PC-9 (cell line): ENCODE results near the gene CPA5. TPM values are rescaled to one million over a fixed set of nuclear protein-coding genes. Genes with fewer than 3 reads are reported as not detected.

Source experiments
- BruUV-seq: library from RNA; stranded (reverse); fragments of 400-500 nt; replicated peaks from 2 replicates; lab custom pipeline; 2021; lab: Mats Ljungman, UMichigan
- CTCF ChIA-PET: fragments of 300-600 bp; sonication (Branson Sonifier 250); formaldehyde crosslinking; loops from one replicate; lab custom pipeline; 2022; ENCODE audit warnings: antibody characterized with exemption; lab: Charles Lee
- POLR2A ChIA-PET: fragments of 300-600 bp; sonication (Branson Sonifier 250); formaldehyde crosslinking; loops from one replicate; lab custom pipeline; 2022; ENCODE audit warnings: antibody characterized with exemption; ENCODE audit not compliant: unreplicated experiment; lab: Charles Lee
- DNase-seq, 2 experiments: peaks; one replicate each; pipeline versions ENCODE4 v3.0.0 to v3.0.0-alpha.2; 2015 to 2022; ENCODE audit warnings: mixed read lengths in 1 of 2
- H2AFZ ChIP-seq: fragments of 200-600 bp; sonication (generic); 2 replicates; pipeline ENCODE4 v1.8.1; 2017; ENCODE audit warnings: antibody characterized with exemption
- H3F3A ChIP-seq: fragments of 200-600 bp; sonication (generic); 2 replicates; pipeline ENCODE4 v1.8.1; 2017; ENCODE audit warnings: antibody characterized with exemption, mild to moderate bottlenecking, low read depth; ENCODE audit not compliant: insufficient read depth
- H3K27ac ChIP-seq: fragments of 200-600 bp; sonication (generic); 2 replicates; pipeline ENCODE4 v1.6.1; 2016; ENCODE audit warnings: mixed run types
- H3K27me3 ChIP-seq: fragments of 200-600 bp; sonication (generic); 2 replicates; pipeline ENCODE4 v1.6.1; 2016; ENCODE audit warnings: low read depth, mixed run types; ENCODE audit not compliant: insufficient read depth
- H3K36me3 ChIP-seq: fragments of 200-600 bp; sonication (generic); 2 replicates; pipeline ENCODE4 v1.6.1; 2016; ENCODE audit warnings: low read depth, mixed run types
- H3K4me1 ChIP-seq: fragments of 200-600 bp; sonication (generic); replicated peaks from 2 replicates; pipeline ENCODE4 v1.6.1; 2016; ENCODE audit warnings: mixed run types; ENCODE audit not compliant: insufficient read depth
- H3K4me2 ChIP-seq: fragments of 200-600 bp; sonication (generic); 2 replicates; pipeline ENCODE4 v1.6.1; 2017; ENCODE audit warnings: mixed run types
- H3K4me3 ChIP-seq: fragments of 200-600 bp; sonication (generic); 2 replicates; pipeline ENCODE4 v1.6.1; 2016; ENCODE audit warnings: mixed run types
- H3K79me2 ChIP-seq: fragments of 200-600 bp; sonication (generic); 2 replicates; pipeline ENCODE4 v1.6.1; 2017; ENCODE audit warnings: low read depth, mixed run types
- H3K9me2 ChIP-seq: fragments of 200-600 bp; sonication (generic); 2 replicates; pipeline ENCODE4 v1.8.1; 2017; ENCODE audit warnings: mild to moderate bottlenecking; ENCODE audit not compliant: insufficient read depth
- H3K9me3 ChIP-seq: fragments of 200-600 bp; sonication (generic); 2 replicates; pipeline ENCODE4 v1.8.1; 2016; ENCODE audit warnings: low read depth; ENCODE audit not compliant: insufficient read depth
- H4K20me1 ChIP-seq: fragments of 200-600 bp; sonication (generic); 2 replicates; pipeline ENCODE4 v1.8.1; 2017; ENCODE audit not compliant: insufficient read depth
- EZH2 ChIP-seq: fragments of 200-600 bp; sonication (generic); IDR thresholded peaks from 2 replicates; pipeline ENCODE4 v1.8.0; 2017; ENCODE audit warnings: antibody characterized with exemption, low read depth
- intact Hi-C: fragments of 100-400 bp; cut with micrococcal nuclease; formaldehyde crosslinking; loops from one replicate; pipeline ENCODE4 v1.10.0; 2022; ENCODE audit not compliant: unreplicated experiment
- total RNA-seq: library from RNA; stranded (reverse); gene quantifications from 2 replicates; pipeline ENCODE4 v1.2.3, GENCODE V29; 2021
- TF ChIP-seq, protein P1 (sequence below): fragments of 200-600 bp; sonication (generic); conservative IDR thresholded peaks from 2 replicates; pipeline ENCODE4 v1.6.1; 2017; ENCODE audit warnings: mixed run types, antibody characterized with exemption, mild to moderate bottlenecking, moderate library complexity

The CPA5 gene
- total RNA-seq, 1 experiment from 2014 or later, result not detected

DNA sequence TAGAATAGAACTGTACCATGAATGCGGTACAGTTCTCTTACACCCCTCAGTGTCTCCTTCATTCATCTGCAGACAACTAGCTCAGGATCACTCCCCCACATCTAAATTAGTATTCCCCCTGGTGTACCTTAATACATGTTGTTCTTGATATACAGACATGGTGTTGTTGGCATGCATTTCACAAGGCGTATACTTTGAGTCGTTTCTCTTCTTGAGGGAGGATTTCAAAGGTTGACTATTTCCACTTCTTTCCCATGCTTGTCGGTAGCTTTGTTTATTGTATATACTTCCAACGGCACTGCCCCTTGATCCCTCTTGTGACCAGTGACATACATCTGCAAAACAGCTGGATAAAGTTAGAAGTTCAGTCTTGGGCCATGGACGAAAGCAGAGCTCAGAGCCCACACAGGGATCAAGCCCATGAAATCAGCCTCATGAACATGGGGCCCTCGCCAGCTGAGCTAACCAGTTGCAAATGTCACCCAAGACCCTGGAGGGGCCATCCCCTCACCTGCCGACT, 43.1 kb upstream of the CPA5 start:
- no peaks in the 10 kb centered on the region for H4K20me1 ChIP-seq
- H3K4me2 ChIP-seq, result no peak overlapping the region
- H3K36me3 ChIP-seq, result no peaks in the 10 kb centered on the region
- no peak overlapping the region for H3K4me3 ChIP-seq
- no peaks in the 10 kb centered on the region for H3K27me3 ChIP-seq
- no peak for DNase-seq
- peaks cover 14% of the 10 kb centered on the region; the same call in 1 of the 2 replicates for H3F3A ChIP-seq
- peaks cover 18% of the 10 kb centered on the region for H3K4me1 ChIP-seq
- no peak overlapping the region for H2AFZ ChIP-seq
- no peaks in the 10 kb centered on the region for H3K9me3 ChIP-seq
- no TSS peak for BruUV-seq
- no peaks in the 10 kb centered on the region for H3K9me2 ChIP-seq
- no peak overlapping the region for H3K27ac ChIP-seq
- ChIA-PET CTCF (no interaction called here), POLR2A (no interaction called here)
- no peak for TF ChIP-seq EZH2
- TF ChIP-seq, protein P1, sequence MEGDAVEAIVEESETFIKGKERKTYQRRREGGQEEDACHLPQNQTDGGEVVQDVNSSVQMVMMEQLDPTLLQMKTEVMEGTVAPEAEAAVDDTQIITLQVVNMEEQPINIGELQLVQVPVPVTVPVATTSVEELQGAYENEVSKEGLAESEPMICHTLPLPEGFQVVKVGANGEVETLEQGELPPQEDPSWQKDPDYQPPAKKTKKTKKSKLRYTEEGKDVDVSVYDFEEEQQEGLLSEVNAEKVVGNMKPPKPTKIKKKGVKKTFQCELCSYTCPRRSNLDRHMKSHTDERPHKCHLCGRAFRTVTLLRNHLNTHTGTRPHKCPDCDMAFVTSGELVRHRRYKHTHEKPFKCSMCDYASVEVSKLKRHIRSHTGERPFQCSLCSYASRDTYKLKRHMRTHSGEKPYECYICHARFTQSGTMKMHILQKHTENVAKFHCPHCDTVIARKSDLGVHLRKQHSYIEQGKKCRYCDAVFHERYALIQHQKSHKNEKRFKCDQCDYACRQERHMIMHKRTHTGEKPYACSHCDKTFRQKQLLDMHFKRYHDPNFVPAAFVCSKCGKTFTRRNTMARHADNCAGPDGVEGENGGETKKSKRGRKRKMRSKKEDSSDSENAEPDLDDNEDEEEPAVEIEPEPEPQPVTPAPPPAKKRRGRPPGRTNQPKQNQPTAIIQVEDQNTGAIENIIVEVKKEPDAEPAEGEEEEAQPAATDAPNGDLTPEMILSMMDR, result no peak
- H3K79me2 ChIP-seq, result no peaks in the 10 kb centered on the region
- intact Hi-C loops, result no loop called here

DNA sequence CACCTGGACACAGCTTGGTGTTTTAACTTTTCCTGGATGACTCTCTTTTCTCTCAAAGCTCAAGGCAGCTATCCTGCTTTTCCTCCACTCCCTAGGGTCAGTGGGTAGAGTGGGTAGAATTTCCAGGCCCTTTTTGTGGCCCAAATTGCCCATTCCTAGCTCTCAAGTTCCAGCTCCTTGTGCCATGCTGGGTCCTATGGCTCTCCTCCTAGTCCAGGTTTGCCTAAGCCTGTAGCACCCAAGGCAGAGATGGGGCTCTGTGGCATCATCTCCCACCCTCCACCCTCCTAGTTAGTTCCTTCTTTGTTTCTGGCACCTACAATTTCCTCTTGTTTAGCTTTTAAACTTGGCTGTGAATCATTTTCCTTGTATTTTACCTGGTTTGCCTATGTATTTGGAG, 42.0 kb upstream of the CPA5 start:
- no peaks in the 10 kb centered on the region for H3K36me3 ChIP-seq
- DNase-seq, result no peak
- no peak for TF ChIP-seq EZH2
- TF ChIP-seq, protein P1, result no peak
- no peaks in the 10 kb centered on the region for H3K9me2 ChIP-seq
- H3K4me1 ChIP-seq, result peaks cover 18% of the 10 kb centered on the region
- H3K79me2 ChIP-seq, result no peaks in the 10 kb centered on the region
- H3K4me3 ChIP-seq, result no peak overlapping the region
- no peaks in the 10 kb centered on the region for H4K20me1 ChIP-seq
- H3F3A ChIP-seq, result peaks cover 14% of the 10 kb centered on the region; the same call in 1 of the 2 replicates
- no peak overlapping the region for H2AFZ ChIP-seq
- POLR2A ChIA-PET, result no interaction called here
- no peaks in the 10 kb centered on the region for H3K9me3 ChIP-seq
- H3K4me2 ChIP-seq, result no peak overlapping the region
- H3K27me3 ChIP-seq, result no peaks in the 10 kb centered on the region
- no peak overlapping the region for H3K27ac ChIP-seq
- CTCF ChIA-PET, result interaction anchor here (0.7 kb wide), 1 partner anchor 182 kb away, joined by 5 read pairs; no protein-coding TSS in a partner anchor
- BruUV-seq, result no TSS peak
- intact Hi-C loops, result no loop called here

DNA sequence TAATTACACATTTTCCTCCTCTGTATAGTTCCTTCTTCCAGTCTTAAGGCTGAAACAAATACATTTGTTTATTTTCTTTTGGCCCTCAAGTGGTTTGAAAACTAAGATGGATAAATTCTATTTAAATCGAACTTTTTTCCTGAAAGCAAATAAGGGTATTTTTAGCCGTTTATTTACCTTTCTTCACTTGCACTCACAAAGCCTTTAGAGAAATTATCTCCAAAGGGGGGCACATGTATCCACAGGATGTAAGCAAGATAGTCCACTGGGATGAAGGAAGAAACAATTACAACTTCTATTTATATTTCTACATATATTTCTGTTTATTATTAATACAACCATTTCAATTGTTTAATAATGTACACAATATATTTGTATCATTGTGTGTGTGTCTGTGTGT, 41.5 kb upstream of the CPA5 start:
- Histone ChIP-seq H2AFZ (no peak overlapping the region), H4K20me1 (no peaks in the 10 kb centered on the region), H3K79me2 (no peaks in the 10 kb centered on the region), H3K27ac (no peak overlapping the region), H3K4me1 (peaks cover 18% of the 10 kb centered on the region), H3K4me3 (no peak overlapping the region), H3F3A (peaks cover 13% of the 10 kb centered on the region; the same call in 1 of the 2 replicates), H3K9me3 (no peaks in the 10 kb centered on the region), H3K27me3 (no peaks in the 10 kb centered on the region), H3K9me2 (no peaks in the 10 kb centered on the region), H3K4me2 (no peak overlapping the region), H3K36me3 (no peaks in the 10 kb centered on the region)
- intact Hi-C loops, result no loop called here
- TF ChIP-seq EZH2, result no peak
- TF ChIP-seq, protein P1, result no peak
- no TSS peak for BruUV-seq
- POLR2A ChIA-PET, result interaction anchor here (0.5 kb wide), 1 partner anchor 117 kb away, joined by 23 read pairs; no protein-coding TSS in a partner anchor
- CTCF ChIA-PET, result interaction anchor here (0.7 kb wide), 1 partner anchor 181 kb away, joined by 5 read pairs; no protein-coding TSS in a partner anchor
- DNase-seq, result no peak
